AG04449 (cell line): ENCODE results near the gene RAPGEF3.

Experiments
- CTCF ChIA-PET: fragments of 350-600 bp; formaldehyde crosslinking; extraction: SDS; loops from one replicate; lab custom pipeline; 2021; ENCODE audit warnings: antibody characterized with exemption; lab: Yijun Ruan, JAX
- POLR2A ChIA-PET: fragments of 400-600, 350-600 bp; formaldehyde crosslinking; extraction: SDS; loops from one replicate; lab custom pipeline; 2020; ENCODE audit warnings: antibody characterized with exemption, inconsistent platforms; lab: Yijun Ruan, JAX
- DNase-seq: peaks from one replicate; pipeline ENCODE4 v3.0.0-alpha.2; 2010; ENCODE audit warnings: low read depth, low spot score
- H3K4me3 ChIP-seq: 2 replicates; pipeline ENCODE4 v1.5.1; 2011; ENCODE audit warnings: low read depth, mild to moderate bottlenecking, control low read depth, low read length
- TF ChIP-seq, protein P1 (sequence below): IDR thresholded peaks from one replicate; pipeline ENCODE4 v1.5.1; 2011; ENCODE audit warnings: mild to moderate bottlenecking, moderate library complexity, low read length, control low read depth, inconsistent platforms; ENCODE audit not compliant: insufficient read depth; ENCODE audit errors: missing control alignments

The RAPGEF3 gene

DNA sequence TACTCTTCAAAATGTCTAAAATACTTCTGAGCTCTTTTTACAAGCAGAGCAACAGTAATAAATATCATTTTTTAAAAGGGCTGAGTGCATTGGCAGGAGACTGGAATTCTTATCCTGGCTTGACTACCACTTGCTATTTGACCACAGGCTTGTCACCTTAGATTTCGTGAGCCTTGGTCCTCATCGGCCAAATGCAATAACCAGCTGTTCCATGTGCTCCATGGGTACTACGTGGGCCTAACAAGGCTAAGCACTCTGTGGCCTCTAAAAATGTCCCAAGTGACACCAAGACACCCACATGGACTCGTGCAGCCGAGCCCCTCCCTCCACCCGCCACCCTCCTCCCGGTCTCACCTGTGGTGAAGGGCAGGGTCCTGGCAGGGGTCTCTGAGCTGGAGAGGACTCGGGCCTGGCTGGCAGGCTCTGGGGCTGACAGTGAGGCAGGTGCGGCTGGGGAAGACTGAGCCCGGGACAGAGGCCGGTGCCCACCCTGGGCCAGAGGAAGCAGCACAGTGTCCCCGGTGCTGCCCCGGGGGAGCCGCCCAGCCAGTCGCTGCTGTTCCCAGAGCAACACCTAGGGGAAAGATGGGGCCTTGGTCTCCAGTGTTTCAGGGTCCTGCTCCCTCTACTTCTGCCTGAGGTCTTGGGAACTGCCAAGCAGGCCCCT, 34.5 kb upstream of the RAPGEF3 start:
- no peak overlapping the region for H3K4me3 ChIP-seq
- no peak for DNase-seq
- ChIA-PET CTCF (interaction anchor here (1.1 to 39.4 kb wide), 7 partner anchors 8 to 156 kb away, joined by 3 to 751 read pairs (median 18); partner anchors contain the start of gene SLC48A1), POLR2A (no interaction called here)
- TF ChIP-seq, protein P1, sequence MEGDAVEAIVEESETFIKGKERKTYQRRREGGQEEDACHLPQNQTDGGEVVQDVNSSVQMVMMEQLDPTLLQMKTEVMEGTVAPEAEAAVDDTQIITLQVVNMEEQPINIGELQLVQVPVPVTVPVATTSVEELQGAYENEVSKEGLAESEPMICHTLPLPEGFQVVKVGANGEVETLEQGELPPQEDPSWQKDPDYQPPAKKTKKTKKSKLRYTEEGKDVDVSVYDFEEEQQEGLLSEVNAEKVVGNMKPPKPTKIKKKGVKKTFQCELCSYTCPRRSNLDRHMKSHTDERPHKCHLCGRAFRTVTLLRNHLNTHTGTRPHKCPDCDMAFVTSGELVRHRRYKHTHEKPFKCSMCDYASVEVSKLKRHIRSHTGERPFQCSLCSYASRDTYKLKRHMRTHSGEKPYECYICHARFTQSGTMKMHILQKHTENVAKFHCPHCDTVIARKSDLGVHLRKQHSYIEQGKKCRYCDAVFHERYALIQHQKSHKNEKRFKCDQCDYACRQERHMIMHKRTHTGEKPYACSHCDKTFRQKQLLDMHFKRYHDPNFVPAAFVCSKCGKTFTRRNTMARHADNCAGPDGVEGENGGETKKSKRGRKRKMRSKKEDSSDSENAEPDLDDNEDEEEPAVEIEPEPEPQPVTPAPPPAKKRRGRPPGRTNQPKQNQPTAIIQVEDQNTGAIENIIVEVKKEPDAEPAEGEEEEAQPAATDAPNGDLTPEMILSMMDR, result no peak

DNA sequence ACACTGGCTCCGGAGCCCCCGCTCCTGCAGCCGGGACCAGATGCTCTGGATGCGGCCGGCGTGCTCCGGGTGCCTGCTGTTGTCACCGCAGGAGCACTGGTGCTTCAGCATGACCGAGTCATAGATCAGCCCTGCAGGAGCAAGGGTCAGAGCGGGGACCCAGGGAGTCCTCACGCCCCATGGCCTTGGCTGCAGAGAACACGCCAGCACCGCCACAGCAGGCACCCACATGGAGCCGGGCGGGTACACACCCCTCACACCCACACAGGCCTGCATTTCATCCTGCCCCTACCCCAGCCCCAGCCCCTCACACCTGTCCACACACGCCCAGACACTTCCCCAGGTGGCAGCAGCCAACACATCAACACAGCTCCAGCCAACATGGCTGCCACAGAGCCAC, 33.2 kb upstream of the RAPGEF3 start:
- no peak for DNase-seq
- TF ChIP-seq, protein P1, result no peak
- ChIA-PET POLR2A (no interaction called here), CTCF (interaction anchor here (1.0 to 39.4 kb wide), 6 partner anchors 16 to 77 kb away, joined by 3 to 751 read pairs (median 26); partner anchors contain the start of gene SLC48A1)
- H3K4me3 ChIP-seq, result no peak overlapping the region

DNA sequence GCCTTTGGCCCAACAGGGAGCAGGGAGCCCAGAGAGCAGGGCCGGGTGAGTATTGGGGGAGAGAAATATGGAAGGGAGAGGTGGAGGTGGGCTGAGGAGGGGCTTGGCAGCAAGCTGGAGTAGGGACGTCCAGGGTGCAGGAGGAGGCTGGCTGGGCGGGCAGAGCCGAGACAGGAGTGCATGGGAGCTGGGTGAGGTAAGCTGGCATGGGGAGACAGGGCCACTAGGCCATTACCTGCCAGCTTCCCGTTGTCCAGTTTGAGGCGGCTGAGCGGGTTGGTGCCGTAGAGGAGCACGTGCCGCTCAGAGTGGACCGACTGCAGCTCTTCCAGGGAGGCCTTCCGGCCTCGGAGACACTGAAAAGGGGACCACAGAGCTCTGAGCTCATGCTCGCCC, 32.7 kb upstream of the RAPGEF3 start:
- ChIA-PET CTCF (interaction anchor here (1.0 to 39.4 kb wide), 6 partner anchors 16 to 75 kb away, joined by 3 to 751 read pairs (median 44); partner anchors contain the start of gene SLC48A1), POLR2A (no interaction called here)
- TF ChIP-seq, protein P1, result no peak
- H3K4me3 ChIP-seq, result no peak overlapping the region
- no peak for DNase-seq

DNA sequence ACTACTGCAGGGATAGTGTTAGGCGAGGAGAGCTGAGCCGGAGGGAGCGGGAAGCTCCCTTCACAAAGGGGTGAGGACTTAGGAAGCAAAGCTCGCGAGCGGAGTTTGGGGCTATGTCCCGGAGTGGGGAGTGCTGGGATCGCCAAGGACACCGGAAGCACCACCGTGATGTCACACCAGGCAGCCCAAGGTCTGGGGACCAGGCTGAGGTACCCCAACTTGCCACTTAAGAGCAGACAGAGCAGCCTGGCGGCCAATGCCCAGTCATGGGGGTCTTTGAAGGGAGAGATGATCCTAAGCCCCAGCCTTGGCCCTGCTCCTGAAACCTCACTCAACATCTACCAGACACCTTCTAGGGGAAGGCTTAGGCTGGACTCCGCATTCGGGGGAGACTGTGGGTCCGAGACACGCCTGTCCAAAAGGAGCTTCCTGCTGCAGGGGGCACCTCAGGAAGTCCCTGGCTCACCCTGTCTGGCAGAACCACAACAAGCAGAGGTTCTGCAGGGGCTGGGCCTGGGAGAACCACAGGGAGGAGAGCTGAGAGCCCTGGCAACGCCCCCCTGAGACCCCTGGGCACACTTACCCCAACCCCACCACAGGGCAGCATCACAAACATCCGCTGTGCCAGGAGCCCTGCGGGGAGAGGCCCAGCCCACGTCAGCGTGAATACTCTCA, 32.1 kb upstream of the RAPGEF3 start:
- TF ChIP-seq, protein P1, result no peak
- ChIA-PET CTCF (interaction anchor here (0.8 to 39.4 kb wide), 9 partner anchors 8 to 156 kb away, joined by 3 to 751 read pairs (median 7); partner anchors contain the start of gene SLC48A1), POLR2A (no interaction called here)
- no peak for DNase-seq
- H3K4me3 ChIP-seq, result no peak overlapping the region

DNA sequence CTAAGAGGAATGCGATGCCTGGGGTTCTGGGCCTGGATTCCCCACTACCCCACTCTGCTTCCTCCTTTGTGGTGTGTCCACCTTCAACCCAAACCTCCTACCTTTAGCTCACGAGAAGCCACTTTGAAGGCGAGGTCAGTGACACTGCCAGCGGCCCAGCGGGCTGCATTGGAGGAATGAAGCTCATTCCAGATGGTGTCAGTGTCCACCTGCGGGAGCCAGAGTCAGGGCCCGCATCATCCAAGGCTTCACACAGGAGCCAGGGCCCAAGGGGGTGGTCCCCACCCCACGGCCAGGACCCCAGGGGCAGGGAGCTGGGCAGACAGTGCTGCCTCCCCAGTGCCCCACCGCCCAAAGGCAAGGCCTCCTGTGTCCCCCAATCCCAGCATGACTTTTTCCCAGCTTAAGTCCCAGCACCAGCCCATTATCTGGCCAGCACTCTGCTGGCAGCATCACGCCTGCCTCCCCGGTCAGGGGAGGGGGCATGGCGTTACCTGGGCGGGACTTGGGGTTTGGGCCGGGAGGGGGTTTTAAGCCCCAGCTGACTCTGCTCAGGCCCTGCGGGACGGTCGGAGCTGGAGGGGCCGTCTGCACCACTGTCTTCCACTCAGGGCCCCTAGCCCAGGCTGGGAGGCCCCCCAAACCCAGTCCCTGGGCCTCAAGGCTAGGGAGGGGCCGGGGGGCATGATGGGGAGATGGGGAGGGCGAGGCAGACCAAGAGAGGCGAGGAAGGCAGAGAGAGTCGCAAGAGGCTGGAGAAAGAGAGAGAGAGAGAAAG, 31.2 kb upstream of the RAPGEF3 start:
- ChIA-PET POLR2A (interaction anchor here (0.5 to 0.9 kb wide), 2 partner anchors 8 to 28 kb away, joined by 3 read pairs; no protein-coding TSS in a partner anchor), CTCF (interaction anchor here (0.8 to 39.4 kb wide), 8 partner anchors 9 to 157 kb away, joined by 3 to 751 read pairs (median 20); partner anchors contain the start of gene SLC48A1)
- TF ChIP-seq, protein P1, result no peak
- DNase-seq, result no peak
- no peak overlapping the region for H3K4me3 ChIP-seq
